ENCODE measurements around the gene MOCOS. TPM values are rescaled to one million over a fixed set of nuclear protein-coding genes. Genes with fewer than 3 reads are reported as not detected.
A peak's percentile ranks its signal among the peaks of the same experiment; 100 is the strongest.
"Not testable (repeated sequence)": the region's sequence is repeated elsewhere in the genome, so short reads cannot be mapped to it uniquely, and the experiment has no call there.

Gene MOCOS
- total RNA-seq, 1 experiment from 2014 or later = 4.2 TPM

- ATAC-seq (no peak), DNase-seq (ENCODE audit: low spot score) (no peak)
- Mint-ChIP-seq H3K9me3 (peaks cover 64% of the 10 kb centered on the region), H3K27ac (no peak overlapping the region), H3K36me3 (peaks cover 42% of the 10 kb centered on the region), H3K4me3 (no peak overlapping the region), H3K27me3 (ENCODE audit: low read depth) (no peaks in the 10 kb centered on the region; the same call in 1 of the 2 replicates), H3K4me1 (no peaks in the 10 kb centered on the region)
- ChIA-PET POLR2A (no interaction called here), CTCF (no interaction called here)
- TF ChIP-seq GRHL2 (CRISPR knock-in tag; IDR thresholded peaks at IDR 0.05; ENCODE audit: insufficient replicate concordance, severe bottlenecking) = no peak
These were observed 41.9 kb downstream of the MOCOS start for GRCh38 chr18:36229188-36229587.

GRCh38 chr18:36240510-36240909 is 53.2 kb downstream of the MOCOS start:
- POLR2A ChIA-PET, H3K27ac Mint-ChIP-seq, ATAC-seq: not testable (repeated sequence)
- H3K4me1 Mint-ChIP-seq = peaks cover 14% of the 10 kb centered on the region
- peaks cover 38% of the 10 kb centered on the region for H3K27me3 Mint-ChIP-seq (ENCODE audit: low read depth)
- TF ChIP-seq ZNF416 (CRISPR knock-in tag; IDR thresholded peaks at IDR 0.05) (peak; percentile 83; the same call in 1 of the 2 replicates), ZNF281 (CRISPR knock-in tag; IDR thresholded peaks at IDR 0.05) (peak; percentile 82; the same call in 1 of the 2 replicates), ZNF423 (CRISPR knock-in tag; IDR thresholded peaks at IDR 0.05) (peak; percentile 66; the same call in 1 of the 2 replicates)
- DNase-seq (ENCODE audit: low spot score) = peak; percentile 63
- peaks cover 31% of the 10 kb centered on the region for H3K9me3 Mint-ChIP-seq
- peak overlapping the region; percentile 45; the same call in 1 of the 2 replicates for H3K4me3 Mint-ChIP-seq
- CTCF ChIA-PET = interaction anchor here (1.4 kb wide), 1 partner anchor 44 kb away, joined by 3 read pairs; no protein-coding TSS in a partner anchor
- H3K36me3 Mint-ChIP-seq = peaks cover 19% of the 10 kb centered on the region

- TF ChIP-seq SMAD3 (CRISPR knock-in tag; IDR thresholded peaks at IDR 0.05; ENCODE audit: borderline replicate concordance) (no peak), ZNF423 (CRISPR knock-in tag; IDR thresholded peaks at IDR 0.05) (no peak), GABPB1 (CRISPR knock-in tag; IDR thresholded peaks at IDR 0.05) (no peak), ZNF219 (CRISPR knock-in tag; IDR thresholded peaks at IDR 0.05; ENCODE audit: borderline replicate concordance) (no peak)
- peaks cover 40% of the 10 kb centered on the region for H3K9me3 Mint-ChIP-seq
- DNase-seq (ENCODE audit: low spot score) (no peak), ATAC-seq (no peak)
- H3K27ac Mint-ChIP-seq = no peak overlapping the region
- no peak overlapping the region for H3K4me3 Mint-ChIP-seq
- H3K4me1 Mint-ChIP-seq = peaks cover 14% of the 10 kb centered on the region
- peaks cover 38% of the 10 kb centered on the region for H3K27me3 Mint-ChIP-seq (ENCODE audit: low read depth)
- CTCF ChIA-PET = interaction anchor here (1.4 kb wide), 1 partner anchor 42 kb away, joined by 3 read pairs; no protein-coding TSS in a partner anchor
- peaks cover 25% of the 10 kb centered on the region for H3K36me3 Mint-ChIP-seq
- POLR2A ChIA-PET = no interaction called here
These were observed 54.5 kb downstream of the MOCOS start for GRCh38 chr18:36241831-36242230.

- no peak overlapping the region for H3K4me3 Mint-ChIP-seq
- peak; percentile 55 for ATAC-seq
- no peak overlapping the region for H3K27ac Mint-ChIP-seq
- peaks cover 13% of the 10 kb centered on the region for H3K4me1 Mint-ChIP-seq
- DNase-seq (ENCODE audit: low spot score) = peak; percentile 44
- peaks cover 15% of the 10 kb centered on the region for H3K27me3 Mint-ChIP-seq (ENCODE audit: low read depth)
- TF ChIP-seq IRF2 (CRISPR knock-in tag; IDR thresholded peaks at IDR 0.05; ENCODE audit: borderline replicate concordance, low read depth) (no peak), ATF2 (CRISPR knock-in tag; IDR thresholded peaks at IDR 0.05; ENCODE audit: borderline replicate concordance, low read depth) (no peak), HMGXB4 (CRISPR knock-in tag; IDR thresholded peaks at IDR 0.05) (no peak), ERG (CRISPR knock-in tag; IDR thresholded peaks at IDR 0.05) (no peak), NR3C1 (CRISPR knock-in tag; conservative IDR thresholded peaks at IDR 0.05; ENCODE audit: low read depth) (no peak), SMAD3 (CRISPR knock-in tag; IDR thresholded peaks at IDR 0.05; ENCODE audit: borderline replicate concordance) (no peak), IRF1 (CRISPR knock-in tag; IDR thresholded peaks at IDR 0.05) (no peak), GTF2I (CRISPR knock-in tag; conservative IDR thresholded peaks at IDR 0.05) (no peak), OVOL2 (CRISPR knock-in tag; IDR thresholded peaks at IDR 0.05; ENCODE audit: borderline replicate concordance) (no peak), ZNF423 (CRISPR knock-in tag; IDR thresholded peaks at IDR 0.05) (no peak), ZNF671 (CRISPR knock-in tag; IDR thresholded peaks at IDR 0.05) (no peak)
- H3K36me3 Mint-ChIP-seq = peaks cover 15% of the 10 kb centered on the region
- peaks cover 41% of the 10 kb centered on the region for H3K9me3 Mint-ChIP-seq
- POLR2A ChIA-PET = no interaction called here
- CTCF ChIA-PET = interaction anchor here (1.0 kb wide), 1 partner anchor 58 kb away, joined by 3 read pairs; no protein-coding TSS in a partner anchor
These were observed 59.7 kb downstream of the MOCOS start for GRCh38 chr18:36247036-36247435.
